Measurements from ENCODE around the gene BANP.
"Not testable (repeated sequence)": the region's sequence is repeated elsewhere in the genome, so short reads cannot be mapped to it uniquely, and the experiment has no call there.

Gene BANP

DNA sequence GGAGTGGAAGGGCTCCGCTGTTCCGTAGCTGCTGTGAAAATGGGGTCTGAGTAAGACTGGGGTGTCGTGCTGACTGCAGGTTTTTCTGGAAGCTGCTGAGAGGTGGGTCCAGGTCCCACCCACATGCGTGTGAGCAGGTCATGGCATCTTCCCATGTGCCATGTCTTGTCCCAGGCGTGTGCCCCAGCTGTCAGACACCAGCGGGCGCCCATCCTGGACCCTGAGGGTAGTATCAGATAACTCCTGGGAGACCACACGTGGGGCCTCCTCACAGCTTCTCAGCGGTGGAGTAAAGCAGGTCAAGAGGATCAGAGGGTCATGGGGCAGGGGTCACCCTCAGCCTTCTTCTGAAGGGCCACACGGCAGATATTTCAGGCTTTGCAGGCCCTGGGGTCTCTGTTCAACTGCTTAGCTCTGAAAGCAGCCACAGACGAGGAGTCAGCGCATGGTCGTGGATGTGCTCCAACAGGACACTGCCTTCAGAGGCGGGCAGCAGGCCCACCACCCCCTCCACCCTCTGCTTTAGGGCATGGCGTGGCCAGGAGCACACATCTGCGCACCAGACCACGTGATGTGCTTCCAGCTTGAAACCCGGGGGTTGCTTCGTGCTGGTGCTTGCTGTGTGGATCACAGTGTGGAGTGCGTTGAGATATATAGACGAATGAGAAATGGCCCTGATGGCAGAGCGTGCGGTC is 68.7 kb downstream of the BANP start:
- no peak for DNase-seq

- DNase-seq: no peak
These were observed 69.3 kb downstream of the BANP start for GRCh38 chr16:88020516-88020885.

DNA sequence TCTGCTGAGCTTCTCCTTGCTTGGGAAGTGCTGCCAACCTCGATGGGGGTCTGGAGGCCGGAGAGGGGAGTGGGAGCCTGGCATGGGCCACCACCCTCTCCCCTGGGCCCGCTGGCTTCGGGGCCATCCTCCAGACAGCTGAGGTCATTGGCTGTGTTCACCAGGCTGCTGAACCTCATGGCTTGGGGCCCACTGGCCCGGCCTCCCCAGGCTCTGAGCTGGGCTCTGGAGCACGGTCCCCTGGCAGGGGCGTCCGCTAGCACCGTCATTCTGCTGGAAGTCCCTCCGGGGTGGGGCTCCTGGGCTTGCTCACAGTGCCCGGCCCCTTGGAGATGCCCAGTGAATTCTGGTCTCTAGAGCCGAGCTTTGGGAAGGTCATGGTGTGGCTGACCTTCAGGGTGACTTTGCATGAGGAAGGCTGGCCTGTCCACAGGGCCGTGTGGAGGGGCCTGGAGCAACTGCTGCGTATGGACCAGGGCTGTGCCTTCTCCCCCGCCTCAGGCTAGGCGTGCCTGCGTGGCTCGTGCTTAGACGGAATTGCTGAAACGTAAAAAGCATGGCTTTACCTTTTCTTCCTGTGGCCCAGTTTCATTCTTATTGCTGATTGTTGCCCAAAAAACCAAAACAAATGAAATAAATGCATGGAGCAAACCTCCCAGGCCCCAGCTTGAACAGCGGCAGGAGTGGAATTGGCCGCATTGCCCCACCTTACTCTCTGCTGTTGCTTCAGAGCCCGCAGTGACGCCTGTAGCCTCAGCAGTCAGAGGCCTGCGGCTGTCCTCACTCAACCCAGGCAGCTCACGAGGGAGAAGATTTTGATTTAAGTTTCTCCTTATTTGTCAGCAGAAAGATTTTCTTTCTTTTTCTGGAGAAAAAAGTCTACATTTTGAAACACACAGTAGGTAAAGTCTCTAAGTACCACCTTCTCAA is 70.1 kb downstream of the BANP start:
- peak; percentile 9 for DNase-seq

DNA sequence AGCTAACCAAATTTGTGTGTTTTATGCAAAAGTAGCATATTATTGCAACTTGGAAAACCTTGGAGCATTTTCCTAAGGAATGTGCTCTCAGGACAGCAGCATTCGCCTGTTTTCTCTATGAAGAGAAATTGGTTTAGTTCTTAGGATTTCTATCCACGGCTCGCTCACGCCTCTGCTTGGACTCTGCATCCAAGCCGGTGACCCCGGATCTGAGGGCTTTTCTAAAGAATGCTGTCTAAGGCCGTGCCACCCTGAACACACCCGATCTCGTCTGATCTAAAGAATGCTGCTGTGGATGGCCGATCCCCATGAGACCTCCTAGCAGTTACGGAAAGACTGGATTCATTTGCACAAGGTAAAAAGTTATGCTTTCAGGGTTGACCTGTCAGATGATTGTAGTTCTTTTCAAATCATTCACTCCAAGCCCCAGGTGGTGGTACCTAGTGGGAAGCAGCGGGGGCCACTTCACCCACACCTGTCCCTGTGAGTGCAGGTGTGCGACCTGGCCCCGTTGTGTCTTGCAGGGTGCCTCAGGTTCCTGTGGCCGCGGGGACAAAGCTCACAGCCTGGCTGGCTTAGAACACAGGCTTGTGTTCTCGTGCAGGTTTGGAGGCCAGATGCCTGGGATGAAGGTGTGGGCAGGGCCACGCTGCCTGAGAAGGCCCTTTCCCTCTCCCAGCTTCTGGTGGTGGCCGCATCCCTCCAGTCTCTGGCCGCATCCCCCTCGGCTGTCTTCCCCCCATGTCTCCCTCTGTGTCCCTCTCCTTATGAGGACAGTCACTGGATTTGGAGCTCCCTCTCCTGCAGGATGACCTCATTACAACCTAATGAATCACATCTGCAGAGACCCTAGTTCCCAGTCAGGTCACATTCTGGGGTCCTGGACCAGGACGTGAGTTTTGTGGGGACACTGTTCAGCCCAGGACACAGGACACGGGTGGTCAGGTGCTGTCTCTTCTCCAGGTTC is 71.1 kb downstream of the BANP start:
- DNase-seq: no peak

- no peak for DNase-seq
These were observed 72.1 kb downstream of the BANP start for GRCh38 chr16:88023366-88023765.

DNA sequence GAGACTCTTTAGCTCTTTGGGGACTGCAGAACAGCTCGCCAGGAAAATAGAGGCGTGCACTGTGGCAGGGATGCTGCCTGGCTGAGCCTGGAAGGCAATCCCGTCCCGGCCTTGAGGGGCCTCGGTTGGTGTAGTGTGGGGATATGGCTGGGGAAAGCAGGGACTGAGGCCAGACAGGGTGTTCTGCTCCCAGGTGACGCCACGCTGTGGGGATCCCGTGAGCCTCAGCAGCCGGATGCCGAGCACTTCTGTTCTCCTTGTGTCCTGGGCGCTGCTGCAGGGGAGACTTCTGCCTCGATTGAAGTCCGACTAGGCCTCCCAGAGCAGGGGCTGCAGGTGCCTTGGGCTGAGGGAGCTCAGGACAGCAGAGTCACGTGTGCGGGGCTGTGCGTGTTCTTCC is 72.6 kb downstream of the BANP start:
- no peak for DNase-seq

GRCh38 chr16:88024491-88025085 is 73.4 kb downstream of the BANP start:
- DNase-seq: peak; percentile 58

- DNase-seq: peak; percentile 95
These were observed 73.9 kb downstream of the BANP start for GRCh38 chr16:88025086-88025492.

DNA sequence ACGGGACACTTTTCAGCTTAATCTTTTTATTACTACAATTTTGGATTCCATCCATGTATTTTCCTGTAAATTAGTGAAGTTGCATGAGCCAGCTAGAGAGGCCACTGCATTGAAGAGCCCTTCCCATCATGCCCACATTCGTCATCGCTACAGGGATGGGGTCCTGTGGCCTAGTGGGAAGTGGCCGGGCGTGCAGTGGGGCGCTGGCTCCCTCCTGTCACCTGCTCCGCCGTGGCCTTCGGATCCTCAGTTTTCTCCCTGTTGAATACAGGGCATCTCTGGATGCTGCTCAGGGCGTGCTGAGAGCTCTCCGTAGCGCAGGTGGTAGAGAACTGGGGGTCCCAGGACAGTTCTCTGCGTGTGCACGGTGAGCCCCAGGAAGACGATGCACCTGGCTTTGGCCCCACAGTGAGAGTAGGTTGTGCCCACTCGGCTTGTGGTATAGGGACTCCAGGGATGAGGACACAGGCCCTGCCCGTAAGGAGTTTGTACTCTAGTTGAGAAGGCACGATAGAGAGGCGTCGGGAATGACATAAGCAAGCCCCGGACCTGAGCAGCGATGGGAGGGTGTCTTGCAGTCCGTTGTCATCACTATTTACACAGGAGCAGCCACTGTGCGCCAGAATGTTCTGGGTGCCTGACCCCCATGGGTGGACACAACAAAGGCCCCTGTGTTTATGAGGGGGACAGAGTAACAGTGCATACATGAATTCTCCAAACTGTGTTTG is 74.8 kb downstream of the BANP start:
- DNase-seq: not testable (repeated sequence)

- DNase-seq: no peak
These were observed 76.0 kb downstream of the BANP start for GRCh38 chr16:88026964-88027938.

DNA sequence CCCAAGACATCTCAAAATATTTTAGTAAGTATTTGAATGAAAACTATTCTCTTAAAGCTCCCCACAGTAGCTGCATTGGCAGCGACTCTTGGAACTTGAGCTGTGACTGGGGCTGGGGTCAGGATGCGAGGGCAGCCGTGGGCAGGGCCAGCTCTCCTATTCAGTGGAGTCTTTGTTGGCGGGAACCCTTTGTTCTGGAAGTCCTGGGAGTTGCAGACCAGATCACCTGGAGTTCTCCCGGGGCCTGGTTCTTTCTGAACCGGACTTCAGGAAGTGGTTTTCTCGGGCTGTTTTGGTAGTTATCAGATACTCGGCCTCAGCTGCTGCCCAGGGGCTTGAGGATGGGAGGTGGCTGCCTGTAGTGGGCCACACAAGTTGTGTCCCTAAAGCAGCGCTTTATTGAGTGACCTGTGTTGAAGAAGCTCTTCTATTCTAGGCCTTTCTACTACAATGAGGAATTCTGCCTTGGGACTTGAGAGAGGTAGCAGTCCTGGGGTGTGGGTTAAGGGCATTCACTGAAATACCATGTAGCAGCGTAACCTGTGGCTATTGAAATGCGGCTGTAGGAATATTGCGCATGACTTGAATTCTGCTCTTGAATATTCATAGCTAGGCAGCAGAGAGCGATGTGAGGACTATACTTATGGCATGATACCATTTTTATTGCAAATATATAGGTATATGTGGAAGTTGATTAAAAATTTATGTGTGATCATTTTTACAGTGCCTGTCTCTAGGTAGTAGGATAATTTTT is 77.1 kb downstream of the BANP start:
- DNase-seq: not testable (repeated sequence)

DNA sequence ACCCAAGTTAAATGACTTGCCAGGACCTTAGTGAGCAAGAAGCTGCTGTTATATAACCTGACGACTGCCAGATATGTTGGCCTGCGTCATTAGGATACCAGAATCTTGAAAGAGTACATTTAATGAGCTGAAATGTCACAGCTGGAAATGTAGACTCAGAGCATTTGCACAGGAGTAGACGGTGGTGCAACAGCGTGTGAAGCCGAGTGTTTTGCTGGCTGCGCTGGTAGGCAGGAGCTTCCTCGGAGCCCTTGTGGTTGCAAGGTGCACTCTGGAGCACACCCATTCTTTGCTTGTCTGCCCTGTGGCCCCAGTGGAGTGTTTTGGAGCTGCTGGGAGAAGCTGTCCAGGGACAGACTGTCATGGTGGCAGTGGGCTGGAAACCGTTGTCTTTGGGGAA is 79.3 kb downstream of the BANP start:
- no peak for DNase-seq

DNA sequence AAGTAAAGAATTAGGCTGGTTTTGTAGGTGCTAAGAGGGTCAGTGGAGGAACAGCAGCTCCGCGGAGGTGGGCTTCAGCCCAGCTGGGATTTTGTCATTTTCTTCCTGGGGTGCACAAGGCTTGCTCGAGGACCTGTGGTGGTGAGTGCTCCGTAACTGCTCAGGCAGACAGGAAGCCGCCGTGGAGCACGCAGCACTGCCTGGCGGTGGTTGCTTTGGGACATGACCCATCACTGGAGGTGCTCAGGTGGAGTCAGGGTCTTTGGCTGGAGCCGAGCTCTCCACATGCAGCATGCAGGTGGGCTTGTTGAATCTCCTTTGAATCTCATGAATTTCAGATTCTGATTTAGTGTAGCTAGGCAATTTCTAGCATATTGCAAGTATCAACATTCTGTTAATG is 79.7 kb downstream of the BANP start:
- not testable (repeated sequence) for DNase-seq

GRCh38 chr16:88033003-88033740 is 81.9 kb downstream of the BANP start:
- DNase-seq: not testable (repeated sequence)

GRCh38 chr16:88034770-88035169 is 83.5 kb downstream of the BANP start:
- DNase-seq: no peak

DNA sequence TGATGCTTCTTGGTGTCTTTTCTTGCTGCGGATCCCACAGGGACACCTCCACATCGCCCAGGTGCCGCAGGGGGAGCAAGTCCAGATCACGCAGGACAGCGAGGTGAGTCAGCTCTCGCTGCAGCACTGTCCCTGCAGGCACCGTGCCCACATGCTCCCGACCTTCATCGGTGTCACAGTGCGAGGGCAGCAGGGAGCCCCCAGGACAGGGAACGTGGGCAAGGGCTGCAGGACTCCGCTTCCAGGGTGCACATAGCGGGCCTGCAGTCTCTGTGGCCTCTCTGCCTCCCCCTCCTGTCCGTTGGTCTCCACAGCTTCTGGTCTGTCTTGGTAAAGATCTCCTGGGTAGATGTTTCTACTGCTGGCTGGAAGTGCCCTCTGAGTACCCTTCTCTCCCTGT is 84.1 kb downstream of the BANP start:
- no peak for DNase-seq

- not testable (repeated sequence) for DNase-seq
These were observed 84.8 kb downstream of the BANP start for GRCh38 chr16:88035884-88036639.

- not testable (repeated sequence) for DNase-seq
These were observed 85.4 kb downstream of the BANP start for GRCh38 chr16:88036640-88036996.
